HG03469 (cell line): ENCODE results near the gene GRM7.

Experiments used
- ATAC-seq: cut with Tn5 transposase; IDR thresholded peaks from one replicate; pipeline ENCODE4 v1.9.1; 2021; ENCODE audit warnings: mild to moderate bottlenecking, moderate library complexity, moderate number of reproducible peaks; ENCODE audit not compliant: unreplicated experiment

Gene GRM7

DNA sequence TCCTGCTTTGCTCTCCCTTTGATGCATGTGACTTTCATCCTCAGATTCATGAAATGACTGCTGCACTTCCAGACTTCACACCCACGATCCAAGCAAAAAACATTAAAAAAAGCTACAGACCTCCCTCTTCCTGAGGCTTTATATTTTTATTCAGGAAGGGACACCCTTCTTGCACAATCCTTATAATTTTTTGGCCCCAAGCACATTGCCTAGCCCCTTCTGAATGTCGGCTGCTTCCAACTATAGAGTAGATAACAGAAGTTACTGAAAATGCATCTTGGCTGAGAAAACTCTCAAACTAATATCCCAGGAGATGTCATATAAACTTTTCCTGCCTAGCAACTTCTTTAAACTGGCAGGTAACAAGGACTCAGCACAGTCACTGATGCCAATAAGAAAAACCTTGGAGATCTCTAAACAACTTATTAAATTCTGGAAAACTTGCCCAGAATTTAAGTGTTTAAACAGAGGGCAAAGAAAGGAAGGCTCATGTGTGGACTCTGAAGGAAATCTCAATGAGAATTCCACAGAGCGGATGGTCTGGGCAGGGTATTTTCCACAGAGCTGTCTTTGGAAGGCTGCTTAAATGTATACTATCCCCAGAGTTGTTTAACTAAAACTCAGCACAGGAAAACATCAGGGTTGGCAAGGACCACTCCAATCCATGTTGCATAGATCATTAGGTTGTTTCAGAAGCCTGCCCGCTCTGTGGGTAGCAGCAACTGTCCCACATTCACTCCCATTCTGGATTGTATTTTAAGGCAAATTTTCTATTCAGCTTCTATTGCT, 893.9 kb downstream of the GRM7 start:
- no peak for ATAC-seq

DNA sequence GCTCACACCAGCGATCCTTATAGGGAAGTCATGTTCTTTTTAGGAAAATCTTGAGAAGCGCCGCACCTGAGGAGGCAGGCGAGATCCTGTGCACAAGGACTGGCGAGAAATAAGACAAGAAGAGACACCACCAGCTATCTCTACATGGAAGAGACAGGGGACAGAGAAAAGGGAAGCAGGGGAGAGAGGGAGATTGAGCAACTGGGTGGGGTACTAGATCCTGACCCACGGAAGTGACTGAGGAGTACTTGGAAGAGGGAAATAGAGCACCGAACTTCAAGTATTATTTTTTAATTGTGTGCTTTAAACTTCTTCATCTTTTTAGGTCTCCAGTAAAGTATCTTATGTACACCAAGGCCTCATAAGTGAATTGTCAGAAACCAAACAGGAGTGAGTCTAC, 898.7 kb downstream of the GRM7 start:
- no peak for ATAC-seq

DNA sequence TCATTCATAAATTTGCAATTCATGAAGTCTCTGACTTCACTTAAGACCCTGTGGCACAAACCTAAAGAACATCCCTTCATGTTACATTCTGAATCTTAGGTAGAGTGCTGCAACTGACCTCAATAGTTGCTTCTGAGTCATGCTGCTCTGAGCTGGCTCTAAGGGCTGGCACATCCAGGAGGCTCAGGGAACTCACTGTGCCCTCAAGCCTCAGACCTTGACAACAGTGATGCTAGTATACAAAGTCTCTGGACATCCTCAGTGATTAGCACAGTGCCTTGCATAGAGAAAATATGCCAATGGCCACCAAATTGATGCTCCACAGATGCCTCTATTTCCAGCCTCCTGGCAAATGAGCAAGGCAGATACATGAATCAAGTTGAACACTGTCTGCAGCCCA, 899.8 kb downstream of the GRM7 start:
- ATAC-seq, result no peak

DNA sequence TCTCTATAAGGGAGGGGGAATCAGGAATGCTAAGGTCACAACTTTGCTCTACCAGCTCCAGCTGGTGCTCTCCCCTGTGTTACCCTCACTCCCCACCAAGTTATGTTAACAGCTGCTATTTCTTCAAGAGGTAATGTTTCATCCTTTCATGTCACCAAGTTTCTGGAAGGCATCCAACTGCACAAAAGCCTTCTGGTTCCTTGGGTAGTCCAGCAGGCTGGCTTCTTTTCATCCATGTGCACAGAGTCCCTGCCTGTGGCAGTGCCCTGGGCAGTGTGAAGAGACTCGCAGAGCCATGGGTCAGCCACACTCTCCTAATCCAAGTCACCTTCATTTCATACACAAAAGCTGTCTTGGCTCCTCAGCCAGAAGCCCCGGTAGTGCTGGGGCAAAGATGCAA, 903.2 kb downstream of the GRM7 start:
- ATAC-seq, result no peak

DNA sequence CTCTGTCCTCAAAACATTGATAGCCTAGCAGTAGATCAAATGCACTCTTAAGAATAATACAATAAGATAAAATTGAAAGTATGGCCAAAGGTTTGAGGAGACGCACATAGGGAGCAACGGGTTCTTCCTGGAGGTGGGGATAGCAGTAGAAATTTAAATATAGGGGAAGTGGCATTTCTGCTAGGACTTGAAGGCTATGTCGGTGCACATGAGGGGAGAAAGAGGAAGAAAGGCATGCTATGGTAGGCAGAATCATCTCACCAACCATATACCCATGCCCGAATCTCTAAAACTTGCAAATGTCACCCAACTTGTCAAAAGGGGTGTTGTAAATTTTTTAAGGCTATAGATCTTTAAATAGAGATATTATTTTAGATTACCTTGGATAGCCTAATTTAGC, 905.6 kb downstream of the GRM7 start:
- no peak for ATAC-seq

DNA sequence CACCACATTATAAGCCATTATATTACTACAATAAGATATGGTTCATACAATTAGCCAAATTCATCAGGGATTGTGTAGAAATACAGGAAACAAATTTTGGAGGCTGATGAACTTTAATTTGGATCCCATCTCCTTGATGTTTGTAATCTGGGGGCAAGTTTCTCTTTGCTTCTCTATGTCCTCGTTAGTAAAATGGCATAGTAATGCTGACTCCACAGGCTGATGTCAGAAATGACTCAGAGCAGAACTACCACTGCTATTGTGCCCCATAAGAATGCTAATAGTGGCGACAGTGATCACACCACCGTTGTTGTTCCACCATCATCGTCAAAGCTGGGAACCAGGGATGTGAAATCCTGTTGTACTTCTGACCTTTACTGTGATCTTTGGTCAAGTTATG, 918.4 kb downstream of the GRM7 start:
- ATAC-seq, result no peak

DNA sequence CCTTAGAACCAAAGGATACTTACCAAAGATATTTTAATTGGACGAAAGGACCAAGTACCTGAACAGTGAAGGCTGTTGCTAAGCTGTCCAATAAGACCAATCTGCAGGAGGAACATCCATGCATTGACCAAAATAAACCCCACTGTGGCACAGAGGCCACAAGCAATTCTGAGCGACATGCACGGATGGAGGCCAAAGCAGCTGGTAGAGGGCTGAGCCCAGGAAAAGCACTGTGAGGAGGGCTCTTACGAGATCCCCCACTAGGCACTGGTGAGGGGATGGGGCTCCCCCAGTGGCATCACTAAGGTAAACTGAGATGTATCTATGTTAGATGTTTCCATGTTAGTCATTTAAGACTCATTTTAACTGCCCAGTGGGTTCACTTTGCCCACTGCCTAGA, 920.5 kb downstream of the GRM7 start:
- ATAC-seq, result no peak

DNA sequence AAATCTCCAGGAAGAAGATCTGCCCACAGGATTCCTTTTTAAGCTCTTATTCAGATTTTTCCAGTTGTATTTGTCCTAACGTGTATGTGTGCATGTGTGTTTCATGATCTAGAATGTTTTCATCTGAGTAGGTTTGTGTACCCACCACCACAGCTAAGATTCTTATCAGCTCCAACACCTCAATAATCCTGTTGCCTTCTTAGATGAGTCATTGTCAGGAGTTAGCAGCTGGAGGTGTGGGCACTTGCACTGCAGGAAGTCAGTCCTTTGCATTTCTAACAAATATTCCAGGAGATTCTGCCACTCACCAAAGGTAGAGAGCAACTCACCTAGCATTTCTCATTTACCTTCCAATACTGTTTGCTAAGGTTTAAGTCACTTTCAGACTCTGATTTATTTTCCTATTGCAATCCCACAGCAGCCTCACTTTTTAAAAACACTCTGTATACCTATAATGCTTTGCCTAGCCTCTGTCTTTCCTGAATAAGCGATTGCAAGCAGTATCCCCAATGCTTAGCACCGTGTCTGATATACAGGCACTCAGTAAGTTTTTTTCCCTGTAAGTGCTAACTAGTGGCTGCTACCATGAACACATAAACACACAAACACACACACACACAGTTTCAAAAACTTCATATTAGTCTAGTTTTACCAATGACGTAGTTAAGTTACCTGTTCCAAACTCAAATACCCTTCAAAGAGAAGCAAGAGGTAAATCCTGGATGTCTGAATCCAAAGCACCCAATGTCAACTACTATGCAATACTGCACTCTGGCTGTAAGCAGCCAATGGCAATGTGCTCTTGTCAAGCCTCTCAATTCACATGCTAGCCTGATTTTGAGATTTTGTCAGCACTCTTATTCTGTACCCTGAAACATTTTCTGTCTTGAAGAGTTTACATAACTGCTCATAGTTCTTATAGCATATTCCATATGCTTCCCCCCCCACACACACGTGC, 927.2 kb downstream of the GRM7 start:
- ATAC-seq, result no peak

DNA sequence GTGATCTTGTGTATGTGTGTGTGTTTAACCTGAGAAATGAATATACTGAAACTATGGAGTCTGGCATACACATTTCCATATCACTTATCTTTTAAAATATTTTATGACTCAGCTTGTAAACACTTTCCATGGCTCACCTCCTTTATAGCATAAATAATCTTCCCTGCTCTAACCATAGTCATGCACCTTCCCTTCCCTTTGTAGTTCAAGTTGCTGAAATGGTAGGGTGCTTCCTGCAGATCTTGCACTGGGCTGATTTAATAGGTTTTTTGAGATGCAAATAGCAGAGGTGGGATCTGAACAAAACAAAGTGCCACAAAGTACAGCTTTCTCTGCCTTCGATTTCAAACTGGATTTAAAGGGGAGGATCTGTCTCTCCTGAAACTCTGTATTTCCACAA, 928.0 kb downstream of the GRM7 start:
- no peak for ATAC-seq

DNA sequence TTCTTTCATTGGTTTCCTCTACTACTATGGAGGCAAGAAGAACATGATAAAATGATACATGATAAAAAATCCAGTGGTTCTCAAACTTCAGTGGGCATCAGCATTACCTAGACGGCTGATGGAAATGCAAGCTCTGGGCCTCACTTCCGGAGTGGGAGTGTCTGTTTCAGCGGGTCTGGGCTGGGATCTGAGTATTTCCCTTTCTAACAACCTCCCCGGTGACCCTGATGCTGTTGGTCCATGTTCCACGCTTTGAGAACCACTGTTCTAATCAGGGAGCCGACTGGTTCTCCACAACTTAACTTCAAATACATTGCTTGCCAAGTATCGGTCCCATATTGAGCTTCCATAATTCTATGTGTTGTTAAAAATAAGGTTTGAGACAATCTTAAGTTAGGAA, 928.4 kb downstream of the GRM7 start:
- ATAC-seq, result no peak

DNA sequence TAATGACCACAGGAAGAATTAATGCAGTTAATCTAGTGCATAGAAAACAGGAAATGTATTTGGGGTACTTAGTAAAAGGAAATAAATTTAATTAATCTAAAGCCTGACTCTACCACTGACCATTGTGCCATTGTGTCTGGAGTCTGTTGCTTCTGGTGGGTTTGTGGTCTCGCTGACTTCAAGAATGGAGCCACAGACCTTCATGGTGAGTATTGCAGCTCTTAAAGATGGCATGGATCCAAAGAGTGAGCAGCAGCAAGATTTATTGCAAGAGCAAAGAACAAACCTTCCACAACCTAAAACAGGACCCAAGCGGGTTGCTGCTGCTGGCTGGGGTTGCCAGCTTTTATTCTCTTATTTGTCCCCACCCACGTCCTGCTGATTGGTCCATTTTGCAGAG, 929.2 kb downstream of the GRM7 start:
- no peak for ATAC-seq
